ENCODE data around the gene ROBO4.

ROBO4 gene

GRCh38 chr11:124841201-124841600, 56.5 kb downstream of the ROBO4 start:
- no peak overlapping the region for H3K9ac ChIP-seq (ENCODE audit: low read length)
- H3K4me1 ChIP-seq (ENCODE audit: control insufficient read depth, insufficient read depth, low read length) = peaks cover 28% of the 10 kb centered on the region
- H3K27me3 ChIP-seq (ENCODE audit: control insufficient read depth, insufficient read depth, low read length) = peaks cover 88% of the 10 kb centered on the region
- no peaks in the 10 kb centered on the region for H3K9me3 ChIP-seq (ENCODE audit: control insufficient read depth, low read length)
- H3K36me3 ChIP-seq (ENCODE audit: control insufficient read depth, insufficient read depth, low read length) = no peaks in the 10 kb centered on the region
- H3K4me3 ChIP-seq (ENCODE audit: low read length) = no peak overlapping the region

- H3K27me3 ChIP-seq (ENCODE audit: control insufficient read depth, insufficient read depth, low read length) = peaks cover 83% of the 10 kb centered on the region
- H3K9me3 ChIP-seq (ENCODE audit: control insufficient read depth, low read length) = no peaks in the 10 kb centered on the region
- H3K36me3 ChIP-seq (ENCODE audit: control insufficient read depth, insufficient read depth, low read length) = no peaks in the 10 kb centered on the region
- H3K4me1 ChIP-seq (ENCODE audit: control insufficient read depth, insufficient read depth, low read length) = peaks cover 28% of the 10 kb centered on the region
- no peak overlapping the region for H3K9ac ChIP-seq (ENCODE audit: low read length)
- no peak overlapping the region for H3K4me3 ChIP-seq (ENCODE audit: low read length)
Measured at GRCh38 chr11:124840666-124841065, 57.0 kb downstream of the ROBO4 start.

GRCh38 chr11:124839972-124840621, 57.6 kb downstream of the ROBO4 start:
- Histone ChIP-seq H3K27me3 (ENCODE audit: control insufficient read depth, insufficient read depth, low read length) (peaks cover 77% of the 10 kb centered on the region), H3K4me1 (ENCODE audit: control insufficient read depth, insufficient read depth, low read length) (peaks cover 28% of the 10 kb centered on the region), H3K9me3 (ENCODE audit: control insufficient read depth, low read length) (no peaks in the 10 kb centered on the region), H3K36me3 (ENCODE audit: control insufficient read depth, insufficient read depth, low read length) (no peaks in the 10 kb centered on the region), H3K9ac (ENCODE audit: low read length) (no peak overlapping the region), H3K4me3 (ENCODE audit: low read length) (no peak overlapping the region)

GRCh38 chr11:124839128-124839971, 58.3 kb downstream of the ROBO4 start:
- peaks cover 70% of the 10 kb centered on the region for H3K27me3 ChIP-seq (ENCODE audit: control insufficient read depth, insufficient read depth, low read length)
- H3K36me3 ChIP-seq (ENCODE audit: control insufficient read depth, insufficient read depth, low read length) = no peaks in the 10 kb centered on the region
- H3K4me1 ChIP-seq (ENCODE audit: control insufficient read depth, insufficient read depth, low read length) = peaks cover 28% of the 10 kb centered on the region
- no peak overlapping the region for H3K9ac ChIP-seq (ENCODE audit: low read length)
- no peaks in the 10 kb centered on the region for H3K9me3 ChIP-seq (ENCODE audit: control insufficient read depth, low read length)
- H3K4me3 ChIP-seq (ENCODE audit: low read length) = no peak overlapping the region

- H3K36me3 ChIP-seq (ENCODE audit: control insufficient read depth, insufficient read depth, low read length) = no peaks in the 10 kb centered on the region
- H3K9me3 ChIP-seq (ENCODE audit: control insufficient read depth, low read length) = no peaks in the 10 kb centered on the region
- peaks cover 33% of the 10 kb centered on the region for H3K4me1 ChIP-seq (ENCODE audit: control insufficient read depth, insufficient read depth, low read length)
- no peak overlapping the region for H3K9ac ChIP-seq (ENCODE audit: low read length)
- H3K4me3 ChIP-seq (ENCODE audit: low read length) = no peak overlapping the region
- H3K27me3 ChIP-seq (ENCODE audit: control insufficient read depth, insufficient read depth, low read length) = peaks cover 64% of the 10 kb centered on the region
Measured at GRCh38 chr11:124838805-124839127, 58.9 kb downstream of the ROBO4 start.

GRCh38 chr11:124837491-124837856, 60.2 kb downstream of the ROBO4 start:
- Histone ChIP-seq H3K9ac (ENCODE audit: low read length) (no peak overlapping the region), H3K4me1 (ENCODE audit: control insufficient read depth, insufficient read depth, low read length) (peaks cover 35% of the 10 kb centered on the region), H3K27me3 (ENCODE audit: control insufficient read depth, insufficient read depth, low read length) (peaks cover 51% of the 10 kb centered on the region), H3K9me3 (ENCODE audit: control insufficient read depth, low read length) (no peaks in the 10 kb centered on the region), H3K4me3 (ENCODE audit: low read length) (no peak overlapping the region), H3K36me3 (ENCODE audit: control insufficient read depth, insufficient read depth, low read length) (no peaks in the 10 kb centered on the region)

GRCh38 chr11:124835918-124836317, 61.7 kb downstream of the ROBO4 start:
- Histone ChIP-seq H3K9ac (ENCODE audit: low read length) (no peak overlapping the region), H3K36me3 (ENCODE audit: control insufficient read depth, insufficient read depth, low read length) (no peaks in the 10 kb centered on the region), H3K4me3 (ENCODE audit: low read length) (no peak overlapping the region), H3K4me1 (ENCODE audit: control insufficient read depth, insufficient read depth, low read length) (peaks cover 33% of the 10 kb centered on the region), H3K9me3 (ENCODE audit: control insufficient read depth, low read length) (no peaks in the 10 kb centered on the region), H3K27me3 (ENCODE audit: control insufficient read depth, insufficient read depth, low read length) (peaks cover 36% of the 10 kb centered on the region)

GRCh38 chr11:124834526-124835180, 63.0 kb downstream of the ROBO4 start:
- Histone ChIP-seq H3K27me3 (ENCODE audit: control insufficient read depth, insufficient read depth, low read length) (peaks cover 23% of the 10 kb centered on the region), H3K4me3 (ENCODE audit: low read length) (no peak overlapping the region), H3K9ac (ENCODE audit: low read length) (no peak overlapping the region), H3K9me3 (ENCODE audit: control insufficient read depth, low read length) (no peaks in the 10 kb centered on the region), H3K36me3 (ENCODE audit: control insufficient read depth, insufficient read depth, low read length) (no peaks in the 10 kb centered on the region), H3K4me1 (ENCODE audit: control insufficient read depth, insufficient read depth, low read length) (peaks cover 29% of the 10 kb centered on the region)
